Measurements from ENCODE around the gene FIGN. TPM values are rescaled to one million over a fixed set of nuclear protein-coding genes. Genes with fewer than 3 reads are reported as not detected.

The FIGN gene, protein sequence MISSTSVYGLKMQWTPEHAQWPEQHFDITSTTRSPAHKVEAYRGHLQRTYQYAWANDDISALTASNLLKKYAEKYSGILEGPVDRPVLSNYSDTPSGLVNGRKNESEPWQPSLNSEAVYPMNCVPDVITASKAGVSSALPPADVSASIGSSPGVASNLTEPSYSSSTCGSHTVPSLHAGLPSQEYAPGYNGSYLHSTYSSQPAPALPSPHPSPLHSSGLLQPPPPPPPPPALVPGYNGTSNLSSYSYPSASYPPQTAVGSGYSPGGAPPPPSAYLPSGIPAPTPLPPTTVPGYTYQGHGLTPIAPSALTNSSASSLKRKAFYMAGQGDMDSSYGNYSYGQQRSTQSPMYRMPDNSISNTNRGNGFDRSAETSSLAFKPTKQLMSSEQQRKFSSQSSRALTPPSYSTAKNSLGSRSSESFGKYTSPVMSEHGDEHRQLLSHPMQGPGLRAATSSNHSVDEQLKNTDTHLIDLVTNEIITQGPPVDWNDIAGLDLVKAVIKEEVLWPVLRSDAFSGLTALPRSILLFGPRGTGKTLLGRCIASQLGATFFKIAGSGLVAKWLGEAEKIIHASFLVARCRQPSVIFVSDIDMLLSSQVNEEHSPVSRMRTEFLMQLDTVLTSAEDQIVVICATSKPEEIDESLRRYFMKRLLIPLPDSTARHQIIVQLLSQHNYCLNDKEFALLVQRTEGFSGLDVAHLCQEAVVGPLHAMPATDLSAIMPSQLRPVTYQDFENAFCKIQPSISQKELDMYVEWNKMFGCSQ
- not detected for total RNA-seq

- H3K4me3 Mint-ChIP-seq: peak within 1 kb of the TSS; percentile 43
- H3K27me3 Mint-ChIP-seq (ENCODE audit: low read depth): peaks cover 18% of the 10 kb centered on the region
- DNase-seq: no peak
- peaks cover 3% of the 10 kb centered on the region for H3K4me1 Mint-ChIP-seq (ENCODE audit: low read depth)
- ATAC-seq: no peak
- no peaks in the 10 kb centered on the region for H3K36me3 Mint-ChIP-seq (ENCODE audit: insufficient read depth)
- H3K9me3 Mint-ChIP-seq: peaks cover 11% of the 10 kb centered on the region
These were observed at the start of gene FIGN for GRCh38 chr2:163735685-163736432. TSS of gene FIGN (minus strand) at chr2:163736008. CDS start at chr2:163734927, 1,081 bp downstream.

- no peak overlapping the region for H3K4me3 Mint-ChIP-seq
- no peaks in the 10 kb centered on the region for H3K4me1 Mint-ChIP-seq (ENCODE audit: low read depth)
- no peak for DNase-seq
- no peaks in the 10 kb centered on the region for H3K27me3 Mint-ChIP-seq (ENCODE audit: low read depth)
- no peak for ATAC-seq
- peaks cover 5% of the 10 kb centered on the region for H3K9me3 Mint-ChIP-seq
- no peaks in the 10 kb centered on the region for H3K36me3 Mint-ChIP-seq (ENCODE audit: insufficient read depth)
These were observed 49.4 kb upstream of the FIGN start for GRCh38 chr2:163785162-163785561.

GRCh38 chr2:163779970-163780597, 44.3 kb upstream of the FIGN start:
- Mint-ChIP-seq H3K9me3 (peaks cover 8% of the 10 kb centered on the region), H3K4me1 (ENCODE audit: low read depth) (no peaks in the 10 kb centered on the region), H3K27me3 (ENCODE audit: low read depth) (no peaks in the 10 kb centered on the region), H3K4me3 (no peak overlapping the region), H3K36me3 (ENCODE audit: insufficient read depth) (no peaks in the 10 kb centered on the region)
- ATAC-seq (no peak), DNase-seq (no peak)

- ATAC-seq: no peak
- Mint-ChIP-seq H3K27me3 (ENCODE audit: low read depth) (no peaks in the 10 kb centered on the region), H3K9me3 (peaks cover 12% of the 10 kb centered on the region), H3K36me3 (ENCODE audit: insufficient read depth) (no peaks in the 10 kb centered on the region), H3K4me1 (ENCODE audit: low read depth) (no peaks in the 10 kb centered on the region), H3K4me3 (no peak overlapping the region)
- DNase-seq: no peak
These were observed 42.4 kb upstream of the FIGN start for GRCh38 chr2:163778045-163778781.

DNA sequence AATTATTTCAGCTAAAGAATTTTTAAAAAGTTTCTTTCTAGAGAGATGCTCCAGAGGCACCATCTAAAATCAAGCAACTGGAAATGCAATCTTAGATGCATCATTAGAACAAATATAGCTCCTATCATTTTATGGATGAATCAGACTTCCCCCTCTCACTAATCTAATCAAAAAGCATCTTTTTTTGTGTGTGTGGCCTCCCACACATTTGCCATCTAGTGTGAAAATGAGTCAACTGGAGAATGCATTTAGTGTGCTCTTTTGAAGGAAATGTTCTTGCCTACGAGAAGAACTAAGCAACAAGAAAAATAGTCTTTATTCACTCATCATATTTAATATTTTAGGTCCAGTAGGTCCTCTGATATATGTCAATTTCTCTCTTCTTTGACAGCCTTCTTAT, 39.5 kb upstream of the FIGN start:
- Mint-ChIP-seq H3K27me3 (ENCODE audit: low read depth) (no peaks in the 10 kb centered on the region), H3K9me3 (peaks cover 18% of the 10 kb centered on the region), H3K4me1 (ENCODE audit: low read depth) (no peaks in the 10 kb centered on the region), H3K4me3 (no peak overlapping the region), H3K36me3 (ENCODE audit: insufficient read depth) (no peaks in the 10 kb centered on the region)
- DNase-seq (no peak), ATAC-seq (no peak)

DNA sequence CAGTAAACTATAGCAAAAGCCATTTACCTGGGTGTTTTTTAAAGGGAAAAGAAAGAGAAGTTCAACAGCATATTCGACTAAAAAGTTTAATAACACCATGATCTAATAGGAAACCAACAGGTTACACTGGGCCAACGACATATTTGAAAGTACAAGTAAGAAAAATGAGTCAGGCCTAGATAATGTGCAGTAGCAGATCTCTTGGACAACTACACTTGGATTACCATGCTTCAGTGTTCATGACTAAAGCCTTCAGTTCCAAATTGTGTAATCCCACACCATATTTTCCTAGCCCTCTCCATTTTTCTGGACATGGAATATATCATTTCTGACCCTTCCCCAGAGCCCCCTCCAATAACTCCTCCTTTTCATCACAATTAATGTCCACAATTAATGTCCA, 39.1 kb upstream of the FIGN start:
- peaks cover 18% of the 10 kb centered on the region for H3K9me3 Mint-ChIP-seq
- H3K36me3 Mint-ChIP-seq (ENCODE audit: insufficient read depth): no peaks in the 10 kb centered on the region
- ATAC-seq (no peak), DNase-seq (no peak)
- no peaks in the 10 kb centered on the region for H3K27me3 Mint-ChIP-seq (ENCODE audit: low read depth)
- no peaks in the 10 kb centered on the region for H3K4me1 Mint-ChIP-seq (ENCODE audit: low read depth)
- no peak overlapping the region for H3K4me3 Mint-ChIP-seq

DNA sequence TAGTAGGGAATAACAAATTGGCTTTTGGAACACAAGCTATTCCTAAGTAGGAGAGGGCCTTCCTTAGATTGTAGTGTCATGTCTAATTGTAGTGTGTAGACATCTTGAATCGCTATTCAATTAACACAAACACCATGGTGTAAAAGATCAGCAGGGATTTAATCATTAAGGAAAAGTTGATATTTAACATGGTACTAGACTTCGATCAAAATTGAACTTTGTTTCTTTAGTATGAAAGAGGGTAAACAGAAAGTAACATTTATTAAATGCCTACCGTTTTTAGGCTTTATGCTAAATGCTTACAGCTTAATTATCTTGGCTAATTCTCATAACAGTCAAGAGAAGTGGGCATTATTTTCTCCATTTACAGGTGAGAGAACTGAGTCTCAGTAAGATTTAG, 37.5 kb upstream of the FIGN start:
- Mint-ChIP-seq H3K9me3 (peaks cover 18% of the 10 kb centered on the region), H3K4me3 (no peak overlapping the region), H3K4me1 (ENCODE audit: low read depth) (no peaks in the 10 kb centered on the region), H3K27me3 (ENCODE audit: low read depth) (no peaks in the 10 kb centered on the region), H3K36me3 (ENCODE audit: insufficient read depth) (no peaks in the 10 kb centered on the region)
- ATAC-seq (no peak), DNase-seq (no peak)

- ATAC-seq (no peak), DNase-seq (no peak)
- Mint-ChIP-seq H3K27me3 (ENCODE audit: low read depth) (no peaks in the 10 kb centered on the region), H3K9me3 (peaks cover 17% of the 10 kb centered on the region), H3K4me3 (no peak overlapping the region), H3K36me3 (ENCODE audit: insufficient read depth) (no peaks in the 10 kb centered on the region), H3K4me1 (ENCODE audit: low read depth) (no peaks in the 10 kb centered on the region)
These were observed 35.8 kb upstream of the FIGN start for GRCh38 chr2:163771596-163771995.

- H3K4me1 Mint-ChIP-seq (ENCODE audit: low read depth): no peaks in the 10 kb centered on the region
- DNase-seq (no peak), ATAC-seq (no peak)
- no peak overlapping the region for H3K4me3 Mint-ChIP-seq
- H3K9me3 Mint-ChIP-seq: peaks cover 18% of the 10 kb centered on the region
- H3K27me3 Mint-ChIP-seq (ENCODE audit: low read depth): no peaks in the 10 kb centered on the region
- H3K36me3 Mint-ChIP-seq (ENCODE audit: insufficient read depth): no peaks in the 10 kb centered on the region
These were observed 33.3 kb upstream of the FIGN start for GRCh38 chr2:163768881-163769695.

DNA sequence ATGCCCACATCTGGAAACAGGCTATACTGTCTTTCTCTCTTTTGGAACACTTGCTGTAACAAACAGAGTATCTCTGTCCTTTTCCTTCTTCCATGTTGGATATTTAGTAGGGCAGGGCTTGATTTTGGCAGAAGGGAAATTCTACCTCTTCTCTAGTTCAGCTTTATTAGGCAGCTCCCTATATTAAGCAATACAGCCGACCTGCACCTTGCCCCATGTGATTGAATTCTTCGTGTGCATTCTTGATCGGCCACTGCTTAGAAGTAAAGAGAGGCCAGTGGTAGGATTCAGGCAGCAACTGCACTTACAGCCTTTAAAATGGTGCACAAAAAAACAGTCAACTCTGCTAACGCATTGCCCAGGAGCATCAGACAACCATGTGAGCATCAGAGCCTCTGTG, 31.3 kb upstream of the FIGN start:
- no peak for ATAC-seq
- Mint-ChIP-seq H3K4me3 (no peak overlapping the region), H3K4me1 (ENCODE audit: low read depth) (no peaks in the 10 kb centered on the region), H3K27me3 (ENCODE audit: low read depth) (no peaks in the 10 kb centered on the region), H3K9me3 (peaks cover 10% of the 10 kb centered on the region), H3K36me3 (ENCODE audit: insufficient read depth) (no peaks in the 10 kb centered on the region)
- no peak for DNase-seq

- Mint-ChIP-seq H3K27me3 (ENCODE audit: low read depth) (no peaks in the 10 kb centered on the region), H3K36me3 (ENCODE audit: insufficient read depth) (no peaks in the 10 kb centered on the region), H3K9me3 (peaks cover 8% of the 10 kb centered on the region), H3K4me1 (ENCODE audit: low read depth) (no peaks in the 10 kb centered on the region), H3K4me3 (no peak overlapping the region)
- no peak for DNase-seq
- ATAC-seq: no peak
These were observed 28.8 kb upstream of the FIGN start for GRCh38 chr2:163764566-163764965.

- ATAC-seq (no peak), DNase-seq (no peak)
- Mint-ChIP-seq H3K4me3 (no peak overlapping the region), H3K36me3 (ENCODE audit: insufficient read depth) (no peaks in the 10 kb centered on the region), H3K9me3 (peaks cover 4% of the 10 kb centered on the region), H3K27me3 (ENCODE audit: low read depth) (no peaks in the 10 kb centered on the region), H3K4me1 (ENCODE audit: low read depth) (no peaks in the 10 kb centered on the region)
These were observed 23.2 kb upstream of the FIGN start for GRCh38 chr2:163759013-163759412.

GRCh38 chr2:163757814-163758213, 22.0 kb upstream of the FIGN start:
- ATAC-seq (no peak), DNase-seq (no peak)
- H3K9me3 Mint-ChIP-seq: peaks cover 7% of the 10 kb centered on the region
- H3K36me3 Mint-ChIP-seq (ENCODE audit: insufficient read depth): no peaks in the 10 kb centered on the region
- no peaks in the 10 kb centered on the region for H3K27me3 Mint-ChIP-seq (ENCODE audit: low read depth)
- no peaks in the 10 kb centered on the region for H3K4me1 Mint-ChIP-seq (ENCODE audit: low read depth)
- H3K4me3 Mint-ChIP-seq: no peak overlapping the region

Data from activated T-cell treated with anti-CD3 and anti-CD28 coated beads, Interleukin-2, amount 50 U/mL, for 4 hours (primary cell).